GM19023 (cell line): ENCODE data around the gene SERPINF2.
"Not testable (repeated sequence)": the region's sequence is repeated elsewhere in the genome, so short reads cannot be mapped to it uniquely, and the experiment has no call there.

Experiments
- ATAC-seq: cut with Tn5 transposase; IDR thresholded peaks from one replicate; pipeline ENCODE4 v1.9.1; 2021; ENCODE audit warnings: mild to moderate bottlenecking, moderate library complexity; ENCODE audit not compliant: unreplicated experiment

Gene SERPINF2

GRCh38 chr17:1742371-1743087 is at the start of gene SERPINF2:
SERPINF2 (plus strand) TSS chr17:1742871; CDS start chr17:1744996, 2,125 bp downstream.
- ATAC-seq: no peak

GRCh38 chr17:1693339-1693738 is 49.3 kb upstream of the SERPINF2 start:
- no peak for ATAC-seq

- ATAC-seq: no peak
Measured at GRCh38 chr17:1695365-1695764, 47.3 kb upstream of the SERPINF2 start.

- ATAC-seq: no peak
Measured at GRCh38 chr17:1697681-1698080, 45.0 kb upstream of the SERPINF2 start.

GRCh38 chr17:1699891-1700290 is 42.8 kb upstream of the SERPINF2 start:
- not testable (repeated sequence) for ATAC-seq

- ATAC-seq: no peak
Measured at GRCh38 chr17:1703063-1703462, 39.6 kb upstream of the SERPINF2 start.

GRCh38 chr17:1705004-1705403 is 37.7 kb upstream of the SERPINF2 start:
- no peak for ATAC-seq

GRCh38 chr17:1707107-1707506 is 35.6 kb upstream of the SERPINF2 start:
- no peak for ATAC-seq

GRCh38 chr17:1708791-1709346 is 33.8 kb upstream of the SERPINF2 start:
- ATAC-seq: not testable (repeated sequence)

GRCh38 chr17:1709403-1709951 is 33.2 kb upstream of the SERPINF2 start:
- no peak for ATAC-seq

- ATAC-seq: no peak
Measured at GRCh38 chr17:1709971-1710806, 32.5 kb upstream of the SERPINF2 start, which contains the start of gene TLCD2. TLCD2 (minus strand) TSS chr17:1710377; CDS start chr17:1710242, 135 bp downstream.

- ATAC-seq: no peak
Measured at GRCh38 chr17:1710807-1711553, 31.7 kb upstream of the SERPINF2 start.

GRCh38 chr17:1711804-1712203 is 30.9 kb upstream of the SERPINF2 start:
- no peak for ATAC-seq

GRCh38 chr17:1712271-1712670 is 30.4 kb upstream of the SERPINF2 start:
- no peak for ATAC-seq

- no peak for ATAC-seq
Measured at GRCh38 chr17:1713160-1713877, 29.4 kb upstream of the SERPINF2 start.

- ATAC-seq: no peak
Measured at GRCh38 chr17:1713878-1714426, 28.7 kb upstream of the SERPINF2 start.

- no peak for ATAC-seq
Measured at GRCh38 chr17:1714427-1714979, 28.2 kb upstream of the SERPINF2 start.

GRCh38 chr17:1714980-1715802 is 27.5 kb upstream of the SERPINF2 start:
- ATAC-seq: no peak

GRCh38 chr17:1715803-1716075 is 26.9 kb upstream of the SERPINF2 start:
- ATAC-seq: no peak
